Measurements from ENCODE around the gene SGCA. TPM values are rescaled to one million over a fixed set of nuclear protein-coding genes. Genes with fewer than 3 reads are reported as not detected.

SGCA gene
- polyA plus RNA-seq, 1 donor (not counting 4 experiments of a cell fraction or from before 2014, with no cell fraction given) = not detected

GRCh38 chr17:50181144-50181543 lies 15.3 kb downstream of the SGCA start:
- no peak for TF ChIP-seq CTCF (optimal IDR thresholded peaks at IDR 0.05 in 1 of 3, IDR thresholded peaks at IDR 0.05 in 1 of 3, conservative IDR thresholded peaks at IDR 0.05 in 1 of 3; ENCODE audit: extremely low read depth in 1 of 3, insufficient read depth in 2 of 3, low read length in 3 of 3)
- TF ChIP-seq EZH2 (IDR thresholded peaks at IDR 0.05; ENCODE audit: low read length) = no peak
- Histone ChIP-seq H3K9ac (ENCODE audit: control insufficient read depth, extremely low read depth, insufficient read depth, low read length) (peak overlapping the region; percentile 13), H3K9me3 (ENCODE audit: control insufficient read depth, low read depth, low read length) (no peaks in the 10 kb centered on the region), H3K36me3 (ENCODE audit: control insufficient read depth in 2 of 2, extremely low read depth in 1 of 2, insufficient read depth in 2 of 2, low read length in 2 of 2) (no peaks in the 10 kb centered on the region), H3K9me1 (ENCODE audit: control insufficient read depth, extremely low read depth, insufficient read depth, low read length) (no peaks in the 10 kb centered on the region), H4K20me1 (ENCODE audit: control insufficient read depth, extremely low read depth, insufficient read depth, low read length) (no peaks in the 10 kb centered on the region), H3K4me1 (ENCODE audit: control insufficient read depth, extremely low read depth, insufficient read depth, low read length) (peaks cover 48% of the 10 kb centered on the region), H2AFZ (ENCODE audit: control insufficient read depth, low read length) (no peak overlapping the region), H3K27ac (ENCODE audit: control insufficient read depth, insufficient read depth, low read length) (no peak overlapping the region), H3K4me3 (ENCODE audit: control insufficient read depth in 2 of 3, extremely low read depth in 1 of 3, insufficient read depth in 2 of 3, low read depth in 1 of 3, low read length in 3 of 3) (no peak overlapping the region), H3K79me2 (ENCODE audit: control insufficient read depth, insufficient read depth, low read length) (no peaks in the 10 kb centered on the region), H3K4me2 (ENCODE audit: control insufficient read depth, extremely low read depth, insufficient read depth, low read depth, low read length) (peak overlapping the region; percentile 27), H3K27me3 (ENCODE audit: control insufficient read depth, extremely low read depth, insufficient read depth, low read length) (no peaks in the 10 kb centered on the region)
- DNase-seq (ENCODE audit: low read depth, low spot score) (no peak), FAIRE-seq (no peak)
- dilution Hi-C loops (cut with MboI; ENCODE audit: extremely low pct_ligation_motif_present, low sequenced_read_pairs) = no loop called here

GRCh38 chr17:50181591-50182560 lies 16.1 kb downstream of the SGCA start:
- Histone ChIP-seq H3K9me3 (ENCODE audit: control insufficient read depth, low read depth, low read length) (no peaks in the 10 kb centered on the region), H3K4me3 (ENCODE audit: control insufficient read depth in 2 of 3, extremely low read depth in 1 of 3, insufficient read depth in 2 of 3, low read depth in 1 of 3, low read length in 3 of 3) (no peak overlapping the region), H3K79me2 (ENCODE audit: control insufficient read depth, insufficient read depth, low read length) (no peaks in the 10 kb centered on the region), H4K20me1 (ENCODE audit: control insufficient read depth, extremely low read depth, insufficient read depth, low read length) (no peaks in the 10 kb centered on the region), H3K36me3 (ENCODE audit: control insufficient read depth in 2 of 2, extremely low read depth in 1 of 2, insufficient read depth in 2 of 2, low read length in 2 of 2) (no peaks in the 10 kb centered on the region), H3K4me1 (ENCODE audit: control insufficient read depth, extremely low read depth, insufficient read depth, low read length) (peaks cover 48% of the 10 kb centered on the region), H2AFZ (ENCODE audit: control insufficient read depth, low read length) (no peak overlapping the region), H3K9me1 (ENCODE audit: control insufficient read depth, extremely low read depth, insufficient read depth, low read length) (no peaks in the 10 kb centered on the region), H3K4me2 (ENCODE audit: control insufficient read depth, extremely low read depth, insufficient read depth, low read depth, low read length) (peak overlapping the region; percentile 27), H3K27ac (ENCODE audit: control insufficient read depth, insufficient read depth, low read length) (no peak overlapping the region), H3K27me3 (ENCODE audit: control insufficient read depth, extremely low read depth, insufficient read depth, low read length) (no peaks in the 10 kb centered on the region), H3K9ac (ENCODE audit: control insufficient read depth, extremely low read depth, insufficient read depth, low read length) (no peak overlapping the region)
- peak; percentile 41 for FAIRE-seq
- TF ChIP-seq CTCF (optimal IDR thresholded peaks at IDR 0.05 in 1 of 3, IDR thresholded peaks at IDR 0.05 in 1 of 3, conservative IDR thresholded peaks at IDR 0.05 in 1 of 3; ENCODE audit: extremely low read depth in 1 of 3, insufficient read depth in 2 of 3, low read length in 3 of 3) (peak in 1 of 3 experiments; percentile 20), EZH2 (IDR thresholded peaks at IDR 0.05; ENCODE audit: low read length) (no peak)
- dilution Hi-C loops (cut with MboI; ENCODE audit: extremely low pct_ligation_motif_present, low sequenced_read_pairs) = no loop called here
- no peak for DNase-seq (ENCODE audit: low read depth, low spot score)

Data from keratinocyte (primary cell).